HepG2 (cell line): ENCODE data around the gene PROC. TPM values are rescaled to one million over a fixed set of nuclear protein-coding genes. Genes with fewer than 3 reads are reported as not detected.

Experiments used
- ARID2 ChIP-seq: sonication (generic); formaldehyde crosslinking; IDR thresholded peaks from 2 replicates; pipeline ENCODE4 v1.8.1; 2022; ENCODE audit warnings: mild to moderate bottlenecking, missing genetic modification reagents, borderline replicate concordance
- ERF ChIP-seq: IDR thresholded peaks from 2 replicates; pipeline ENCODE4 v1.6.1; 2018; ENCODE audit warnings: missing biosample characterization, missing genetic modification reagents
- GATAD1 ChIP-seq: IDR thresholded peaks from 2 replicates; pipeline ENCODE4 v1.6.1; 2016; ENCODE audit warnings: missing genetic modification reagents, missing compliant biosample characterization
- GPN1 ChIP-seq: sonication (generic); formaldehyde crosslinking; IDR thresholded peaks from 2 replicates; pipeline ENCODE4 v1.5.1; 2020; ENCODE audit warnings: missing genetic modification reagents, borderline replicate concordance
- MBD4 ChIP-seq: IDR thresholded peaks from 2 replicates; pipeline ENCODE4 v1.6.1; 2012; ENCODE audit warnings: low read length, inconsistent platforms, borderline replicate concordance
- MED1 ChIP-seq: sonication (generic); formaldehyde crosslinking; IDR thresholded peaks from 2 replicates; pipeline ENCODE4 v1.4.0; 2020; ENCODE audit warnings: missing genetic modification reagents
- PATZ1 ChIP-seq: sonication (generic); formaldehyde crosslinking; IDR thresholded peaks from 2 replicates; pipeline ENCODE4 v1.4.0; 2020; ENCODE audit warnings: missing genetic modification reagents
- RFX1 ChIP-seq: fragments of 450-650 bp; IDR thresholded peaks from 2 replicates; pipeline ENCODE4 v1.6.1; 2017
- ZNF543 ChIP-seq: sonication (generic); formaldehyde crosslinking; IDR thresholded peaks from 2 replicates; pipeline ENCODE4 v1.4.0; 2020; ENCODE audit warnings: mild to moderate bottlenecking, missing genetic modification reagents
- ZNF614 ChIP-seq: IDR thresholded peaks from 2 replicates; pipeline ENCODE4 v1.6.1; 2018; ENCODE audit warnings: missing biosample characterization, missing genetic modification reagents, inconsistent platforms, borderline replicate concordance
- ZNF792 ChIP-seq: IDR thresholded peaks from 2 replicates; pipeline ENCODE4 v1.6.1; 2016
- polyA plus RNA-seq, 8 experiments: library from polyadenylated mRNA; depleted of rRNA in 3 of 8; stranded (reverse) in 7 of 8; unstranded in 1 of 8; fragments of >200 nt; fragmentation: Illumina TruSeq in 4 of 8; extraction: Trizol in 4 of 8; gene quantifications; 2 replicates each; pipeline versions ENCODE4 v1.2.1 to v1.2.3, GENCODE V29; 2011 to 2016; ENCODE audit warnings: low read depth in 4 of 8, missing spikeins in 1 of 8, mixed read lengths in 1 of 8; ENCODE audit not compliant: insufficient read depth in 1 of 8
- total RNA-seq, 5 experiments: library from RNA; depleted of rRNA; stranded (reverse); fragments of >200 nt; fragmentation: Illumina TruSeq; extraction: Trizol; gene quantifications; 2 replicates each; pipeline ENCODE4 v1.2.3, GENCODE V29; 2016; ENCODE audit warnings: low read depth in 1 of 5
- TF ChIP-seq, protein P1 (sequence below): sonication (generic); formaldehyde crosslinking; IDR thresholded peaks from 2 replicates; pipeline ENCODE4 v1.5.0; 2020; ENCODE audit warnings: missing genetic modification reagents
- TF ChIP-seq, protein P2 (sequence below): sonication (generic); formaldehyde crosslinking; conservative IDR thresholded peaks from 2 replicates; pipeline ENCODE4 v1.4.0; 2020; ENCODE audit warnings: missing genetic modification reagents
- TF ChIP-seq, protein P3 (sequence below): sonication (generic); formaldehyde crosslinking; IDR thresholded peaks from 2 replicates; pipeline ENCODE4 v1.9.0; 2021; ENCODE audit warnings: missing genetic modification reagents, borderline replicate concordance
- TF ChIP-seq, protein P4 (sequence below): IDR thresholded peaks from 2 replicates; pipeline ENCODE4 v1.4.0; 2020; ENCODE audit warnings: mild to moderate bottlenecking, missing genetic modification reagents
- TF ChIP-seq, protein P5 (sequence below): IDR thresholded peaks from 2 replicates; pipeline ENCODE4 v1.6.1; 2016; ENCODE audit warnings: low read depth
- TF ChIP-seq, protein P6 (sequence below): sonication (generic); formaldehyde crosslinking; IDR thresholded peaks from 2 replicates; pipeline ENCODE4 v1.9.0; 2021; ENCODE audit warnings: missing genetic modification reagents, mild to moderate bottlenecking, borderline replicate concordance

PROC gene
- total and polyA plus RNA-seq, 2 of the 13 experiments (the other 11 are each of a cell fraction or from before 2014, with no cell fraction given), result 134 to 185 TPM

GRCh38 chr2:127413782-127414637 is 4.2 kb upstream of the PROC start (continued):
- TF ChIP-seq ARID2 (no peak), PATZ1 (CRISPR knock-in tag) (peak; percentile 29; the same call in 1 of the 2 replicates), ZNF614 (CRISPR knock-in tag) (peak; percentile 61; the same call in 1 of the 2 replicates), GATAD1 (CRISPR knock-in tag) (peak; percentile 50; the same call in 1 of the 2 replicates), MBD4 (no peak), ERF (CRISPR knock-in tag) (0 out of 2 replicates have a peak, but pooled peaks have one; percentile 35), ZNF543 (no peak), RFX1 (no peak), ZNF792 (CRISPR knock-in tag) (peak; percentile 52; the same call in 1 of the 2 replicates), MED1 (CRISPR knock-in tag) (peak; percentile 64), GPN1 (CRISPR knock-in tag) (no peak)
- TF ChIP-seq, protein P1, sequence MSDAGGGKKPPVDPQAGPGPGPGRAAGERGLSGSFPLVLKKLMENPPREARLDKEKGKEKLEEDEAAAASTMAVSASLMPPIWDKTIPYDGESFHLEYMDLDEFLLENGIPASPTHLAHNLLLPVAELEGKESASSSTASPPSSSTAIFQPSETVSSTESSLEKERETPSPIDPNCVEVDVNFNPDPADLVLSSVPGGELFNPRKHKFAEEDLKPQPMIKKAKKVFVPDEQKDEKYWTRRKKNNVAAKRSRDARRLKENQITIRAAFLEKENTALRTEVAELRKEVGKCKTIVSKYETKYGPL (CRISPR knock-in tag), result no peak
- TF ChIP-seq, protein P2, sequence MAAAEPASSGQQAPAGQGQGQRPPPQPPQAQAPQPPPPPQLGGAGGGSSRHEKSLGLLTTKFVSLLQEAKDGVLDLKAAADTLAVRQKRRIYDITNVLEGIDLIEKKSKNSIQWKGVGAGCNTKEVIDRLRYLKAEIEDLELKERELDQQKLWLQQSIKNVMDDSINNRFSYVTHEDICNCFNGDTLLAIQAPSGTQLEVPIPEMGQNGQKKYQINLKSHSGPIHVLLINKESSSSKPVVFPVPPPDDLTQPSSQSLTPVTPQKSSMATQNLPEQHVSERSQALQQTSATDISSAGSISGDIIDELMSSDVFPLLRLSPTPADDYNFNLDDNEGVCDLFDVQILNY (CRISPR knock-in tag), result no peak
- TF ChIP-seq, protein P3, sequence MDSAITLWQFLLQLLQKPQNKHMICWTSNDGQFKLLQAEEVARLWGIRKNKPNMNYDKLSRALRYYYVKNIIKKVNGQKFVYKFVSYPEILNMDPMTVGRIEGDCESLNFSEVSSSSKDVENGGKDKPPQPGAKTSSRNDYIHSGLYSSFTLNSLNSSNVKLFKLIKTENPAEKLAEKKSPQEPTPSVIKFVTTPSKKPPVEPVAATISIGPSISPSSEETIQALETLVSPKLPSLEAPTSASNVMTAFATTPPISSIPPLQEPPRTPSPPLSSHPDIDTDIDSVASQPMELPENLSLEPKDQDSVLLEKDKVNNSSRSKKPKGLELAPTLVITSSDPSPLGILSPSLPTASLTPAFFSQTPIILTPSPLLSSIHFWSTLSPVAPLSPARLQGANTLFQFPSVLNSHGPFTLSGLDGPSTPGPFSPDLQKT (CRISPR knock-in tag), result no peak
- TF ChIP-seq, protein P4, sequence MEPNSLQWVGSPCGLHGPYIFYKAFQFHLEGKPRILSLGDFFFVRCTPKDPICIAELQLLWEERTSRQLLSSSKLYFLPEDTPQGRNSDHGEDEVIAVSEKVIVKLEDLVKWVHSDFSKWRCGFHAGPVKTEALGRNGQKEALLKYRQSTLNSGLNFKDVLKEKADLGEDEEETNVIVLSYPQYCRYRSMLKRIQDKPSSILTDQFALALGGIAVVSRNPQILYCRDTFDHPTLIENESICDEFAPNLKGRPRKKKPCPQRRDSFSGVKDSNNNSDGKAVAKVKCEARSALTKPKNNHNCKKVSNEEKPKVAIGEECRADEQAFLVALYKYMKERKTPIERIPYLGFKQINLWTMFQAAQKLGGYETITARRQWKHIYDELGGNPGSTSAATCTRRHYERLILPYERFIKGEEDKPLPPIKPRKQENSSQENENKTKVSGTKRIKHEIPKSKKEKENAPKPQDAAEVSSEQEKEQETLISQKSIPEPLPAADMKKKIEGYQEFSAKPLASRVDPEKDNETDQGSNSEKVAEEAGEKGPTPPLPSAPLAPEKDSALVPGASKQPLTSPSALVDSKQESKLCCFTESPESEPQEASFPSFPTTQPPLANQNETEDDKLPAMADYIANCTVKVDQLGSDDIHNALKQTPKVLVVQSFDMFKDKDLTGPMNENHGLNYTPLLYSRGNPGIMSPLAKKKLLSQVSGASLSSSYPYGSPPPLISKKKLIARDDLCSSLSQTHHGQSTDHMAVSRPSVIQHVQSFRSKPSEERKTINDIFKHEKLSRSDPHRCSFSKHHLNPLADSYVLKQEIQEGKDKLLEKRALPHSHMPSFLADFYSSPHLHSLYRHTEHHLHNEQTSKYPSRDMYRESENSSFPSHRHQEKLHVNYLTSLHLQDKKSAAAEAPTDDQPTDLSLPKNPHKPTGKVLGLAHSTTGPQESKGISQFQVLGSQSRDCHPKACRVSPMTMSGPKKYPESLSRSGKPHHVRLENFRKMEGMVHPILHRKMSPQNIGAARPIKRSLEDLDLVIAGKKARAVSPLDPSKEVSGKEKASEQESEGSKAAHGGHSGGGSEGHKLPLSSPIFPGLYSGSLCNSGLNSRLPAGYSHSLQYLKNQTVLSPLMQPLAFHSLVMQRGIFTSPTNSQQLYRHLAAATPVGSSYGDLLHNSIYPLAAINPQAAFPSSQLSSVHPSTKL (CRISPR knock-in tag), result peak; percentile 87
- TF ChIP-seq, protein P5, sequence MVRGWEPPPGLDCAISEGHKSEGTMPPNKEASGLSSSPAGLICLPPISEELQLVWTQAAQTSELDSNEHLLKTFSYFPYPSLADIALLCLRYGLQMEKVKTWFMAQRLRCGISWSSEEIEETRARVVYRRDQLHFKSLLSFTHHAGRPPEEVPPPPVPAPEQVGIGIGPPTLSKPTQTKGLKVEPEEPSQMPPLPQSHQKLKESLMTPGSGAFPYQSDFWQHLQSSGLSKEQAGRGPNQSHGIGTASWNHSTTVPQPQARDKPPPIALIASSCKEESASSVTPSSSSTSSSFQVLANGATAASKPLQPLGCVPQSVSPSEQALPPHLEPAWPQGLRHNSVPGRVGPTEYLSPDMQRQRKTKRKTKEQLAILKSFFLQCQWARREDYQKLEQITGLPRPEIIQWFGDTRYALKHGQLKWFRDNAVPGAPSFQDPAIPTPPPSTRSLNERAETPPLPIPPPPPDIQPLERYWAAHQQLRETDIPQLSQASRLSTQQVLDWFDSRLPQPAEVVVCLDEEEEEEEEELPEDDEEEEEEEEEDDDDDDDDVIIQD (CRISPR knock-in tag), result peak; percentile 54
- TF ChIP-seq, protein P6, sequence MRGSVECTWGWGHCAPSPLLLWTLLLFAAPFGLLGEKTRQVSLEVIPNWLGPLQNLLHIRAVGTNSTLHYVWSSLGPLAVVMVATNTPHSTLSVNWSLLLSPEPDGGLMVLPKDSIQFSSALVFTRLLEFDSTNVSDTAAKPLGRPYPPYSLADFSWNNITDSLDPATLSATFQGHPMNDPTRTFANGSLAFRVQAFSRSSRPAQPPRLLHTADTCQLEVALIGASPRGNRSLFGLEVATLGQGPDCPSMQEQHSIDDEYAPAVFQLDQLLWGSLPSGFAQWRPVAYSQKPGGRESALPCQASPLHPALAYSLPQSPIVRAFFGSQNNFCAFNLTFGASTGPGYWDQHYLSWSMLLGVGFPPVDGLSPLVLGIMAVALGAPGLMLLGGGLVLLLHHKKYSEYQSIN (CRISPR knock-in tag), result no peak
